ENCODE results near the gene RHBDF2. TPM values are rescaled to one million over a fixed set of nuclear protein-coding genes. Genes with fewer than 3 reads are reported as not detected.
A peak's percentile ranks its signal among the peaks of the same experiment; 100 is the strongest.
"Not testable (repeated sequence)": the region's sequence is repeated elsewhere in the genome, so short reads cannot be mapped to it uniquely, and the experiment has no call there.

The RHBDF2 gene
- total and polyA plus RNA-seq, 4 donors = 20.1 to 116 (median 39.6) TPM

DNA sequence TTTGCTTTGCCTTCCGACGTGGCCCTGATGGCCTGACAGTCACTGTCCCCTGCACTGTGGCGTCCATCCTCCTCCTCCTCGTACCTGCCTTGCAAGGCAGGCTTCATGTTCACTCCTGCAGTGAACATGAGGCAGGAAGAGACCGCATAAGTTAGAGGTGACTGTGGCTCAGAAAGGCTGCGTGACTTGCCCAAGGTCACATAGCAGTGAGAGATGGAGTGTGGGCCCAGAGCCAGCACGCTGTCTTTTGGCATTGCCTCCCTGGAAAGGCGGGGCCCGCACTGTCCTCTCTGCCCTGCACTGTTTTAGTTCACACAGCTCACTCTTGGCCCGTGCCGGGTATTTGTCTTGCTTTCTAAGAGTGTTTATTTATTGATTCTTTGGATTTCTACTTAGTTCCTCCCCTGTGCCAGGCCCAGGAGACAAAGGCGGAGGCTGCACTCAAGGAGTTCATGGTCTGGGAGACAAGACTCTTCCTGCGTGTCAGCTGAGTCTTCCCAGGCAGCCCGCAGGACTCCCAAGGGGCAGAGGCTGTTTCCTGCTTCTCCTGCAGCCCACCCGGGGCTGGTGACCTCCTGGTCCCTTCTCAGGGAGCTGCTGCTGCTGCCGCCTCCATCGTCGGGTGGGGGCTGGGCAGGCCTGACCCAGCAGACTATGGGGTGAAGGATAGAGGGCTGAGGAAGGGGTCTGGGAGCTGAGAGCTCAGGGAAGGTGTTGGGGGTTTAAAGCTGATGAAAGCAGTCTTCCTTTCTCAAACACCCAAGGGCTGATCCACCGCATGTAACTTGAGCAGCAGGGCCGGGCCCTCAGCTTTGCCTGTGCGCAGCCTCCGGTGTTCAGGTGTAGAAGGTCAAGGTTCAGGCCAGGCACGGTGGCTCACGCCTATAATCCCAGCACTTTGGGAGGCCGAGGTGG lies 23.6 kb upstream of the RHBDF2 start:
- no peak for ATAC-seq (ENCODE audit: insufficient read depth, low FRiP score)
- peak; percentile 72 to 79 (median 77) for DNase-seq
- Histone ChIP-seq H3K9ac (ENCODE audit: insufficient read depth in 1 of 2, low read length in 2 of 2) (no peak overlapping the region), H3K27ac (ENCODE audit: low read depth in 1 of 2, low read length in 1 of 2) (peak overlapping the region in 1 of 2 donors; percentile 78), H3K4me1 (ENCODE audit: control insufficient read depth in 5 of 5, insufficient read depth in 5 of 5, low read length in 5 of 5) (peaks cover 0 to 50% (median 19%) of the 10 kb centered on the region in 5 donors), H3K4me3 (no peak overlapping the region), H3K36me3 (ENCODE audit: control insufficient read depth in 4 of 4, insufficient read depth in 4 of 4, low read length in 4 of 4) (no peaks in the 10 kb centered on the region), H3K27me3 (ENCODE audit: control insufficient read depth in 3 of 3, insufficient read depth in 3 of 3, low read length in 2 of 3) (no peaks in the 10 kb centered on the region), H3K9me3 (ENCODE audit: control insufficient read depth in 4 of 4, insufficient read depth in 3 of 4, low read length in 3 of 4) (no peaks in the 10 kb centered on the region)
- no peak for TF ChIP-seq CTCF (IDR thresholded peaks at IDR 0.05; ENCODE audit: control extremely low read depth, extremely low read depth)
- 52 to 73% methylated on average over 25 of the region's 25 CpGs for WGBS, 2 donors

GRCh38 chr17:76523084-76524037 lies 22.1 kb upstream of the RHBDF2 start:
- Histone ChIP-seq H3K36me3 (ENCODE audit: control insufficient read depth in 4 of 4, insufficient read depth in 4 of 4, low read length in 4 of 4) (no peaks in the 10 kb centered on the region), H3K4me1 (ENCODE audit: control insufficient read depth in 5 of 5, insufficient read depth in 5 of 5, low read length in 5 of 5) (peaks cover 0 to 42% (median 13%) of the 10 kb centered on the region in 5 donors), H3K4me3 (peak overlapping the region; percentile 5), H3K27me3 (ENCODE audit: control insufficient read depth in 3 of 3, insufficient read depth in 3 of 3, low read length in 2 of 3) (no peaks in the 10 kb centered on the region), H3K9me3 (ENCODE audit: control insufficient read depth in 4 of 4, insufficient read depth in 3 of 4, low read length in 3 of 4) (no peaks in the 10 kb centered on the region), H3K9ac (ENCODE audit: insufficient read depth in 1 of 2, low read length in 2 of 2) (peak overlapping the region in 1 of 2 donors; percentile 53), H3K27ac (ENCODE audit: low read depth in 1 of 2, low read length in 1 of 2) (no peak overlapping the region)
- DNase-seq (peak; percentile 51 to 76 (median 75)), ATAC-seq (ENCODE audit: insufficient read depth, low FRiP score) (peak; percentile 80)
- peak; percentile 98 for TF ChIP-seq CTCF (IDR thresholded peaks at IDR 0.05; ENCODE audit: control extremely low read depth, extremely low read depth)
- 19 to 22% methylated on average over 35 of the region's 35 CpGs for WGBS, 2 donors

GRCh38 chr17:76521683-76522082 lies 20.5 kb upstream of the RHBDF2 start:
- WGBS, 2 donors = 91% methylated on average over 10 of the region's 10 CpGs
- not testable (repeated sequence) for H3K36me3 ChIP-seq (ENCODE audit: control insufficient read depth in 4 of 4, insufficient read depth in 4 of 4, low read length in 4 of 4); DNase-seq; H3K27me3 ChIP-seq (ENCODE audit: control insufficient read depth in 3 of 3, insufficient read depth in 3 of 3, low read length in 2 of 3); H3K9ac ChIP-seq (ENCODE audit: insufficient read depth in 1 of 2, low read length in 2 of 2); H3K9me3 ChIP-seq (ENCODE audit: control insufficient read depth in 4 of 4, insufficient read depth in 3 of 4, low read length in 3 of 4); ATAC-seq (ENCODE audit: insufficient read depth, low FRiP score); H3K4me3 ChIP-seq; H3K27ac ChIP-seq (ENCODE audit: low read depth in 1 of 2, low read length in 1 of 2)
- peaks cover 0 to 28% (median 11%) of the 10 kb centered on the region in 5 donors for H3K4me1 ChIP-seq (ENCODE audit: control insufficient read depth in 5 of 5, insufficient read depth in 5 of 5, low read length in 5 of 5)

All from lung (tissue), 12 donors.